Measurements from ENCODE around the gene KCNH4.
A peak's percentile ranks its signal among the peaks of the same experiment; 100 is the strongest.

The KCNH4 gene

DNA sequence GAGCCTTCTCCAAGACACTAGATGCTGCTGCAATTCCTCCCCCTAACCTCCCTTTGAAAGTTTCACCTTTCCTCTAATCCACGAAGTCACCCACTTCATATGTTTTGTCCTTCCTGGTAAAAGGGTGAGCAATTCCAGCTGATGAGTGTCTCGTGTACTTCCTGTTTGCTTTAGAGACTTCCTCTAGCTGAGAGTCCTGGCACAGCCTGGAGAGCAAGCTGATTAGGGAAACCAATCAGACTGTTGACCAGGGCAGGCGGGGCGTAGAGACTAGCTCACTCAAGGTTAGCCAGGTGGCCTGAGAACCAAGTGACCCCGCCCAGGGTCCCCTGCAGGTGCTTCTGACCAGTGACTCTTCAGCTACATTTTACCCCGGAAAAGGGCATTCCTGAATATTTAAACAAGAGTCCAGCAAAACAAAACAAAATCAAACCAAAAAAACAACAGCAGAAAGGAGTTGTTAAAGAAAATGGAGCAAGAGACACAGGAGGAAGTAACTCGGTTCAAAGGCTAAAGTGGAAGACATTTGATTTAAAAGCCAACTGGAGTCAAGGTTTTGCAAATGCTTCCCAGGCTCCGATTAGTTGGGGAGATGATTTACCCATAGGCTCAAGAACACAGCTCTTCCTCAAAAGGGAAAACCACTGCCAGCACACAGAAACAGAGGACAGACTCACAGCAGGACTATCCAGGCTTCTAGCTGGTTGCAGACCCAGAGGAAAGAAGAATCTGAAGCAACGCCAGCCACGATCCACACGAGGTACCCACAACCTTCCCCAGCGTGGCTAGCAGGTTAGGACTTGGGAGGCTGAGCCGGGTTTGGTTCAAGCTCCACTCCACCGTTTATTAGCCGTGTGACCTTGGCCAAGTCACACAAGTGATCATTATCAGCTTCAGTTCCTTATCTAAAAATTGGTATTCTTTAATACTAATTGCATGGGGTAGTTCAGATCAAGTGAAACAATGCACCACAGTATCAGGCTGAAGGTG lies 45.0 kb downstream of the KCNH4 start:
- DNase-seq (ENCODE audit: low spot score): no peak

DNA sequence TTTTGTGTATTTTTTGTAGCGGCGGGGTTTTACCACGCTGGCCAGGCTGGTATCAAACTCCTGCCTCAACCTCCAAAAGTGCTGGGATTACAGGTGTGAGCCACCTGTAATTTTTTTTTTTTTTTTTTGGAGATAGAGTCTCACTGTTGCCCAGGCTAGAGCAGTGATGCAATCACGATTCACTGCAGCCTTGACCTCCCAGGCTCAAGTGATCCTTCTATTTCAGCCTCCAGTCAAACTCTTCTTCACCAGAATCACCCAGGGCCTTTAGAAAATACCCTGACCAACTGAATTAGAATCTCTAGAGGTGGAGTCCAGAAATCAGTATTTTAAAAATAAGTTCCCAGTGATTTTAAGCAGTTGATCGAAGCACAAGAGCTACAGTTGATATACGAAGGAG lies 45.8 kb downstream of the KCNH4 start:
- DNase-seq (ENCODE audit: low spot score): no peak

DNA sequence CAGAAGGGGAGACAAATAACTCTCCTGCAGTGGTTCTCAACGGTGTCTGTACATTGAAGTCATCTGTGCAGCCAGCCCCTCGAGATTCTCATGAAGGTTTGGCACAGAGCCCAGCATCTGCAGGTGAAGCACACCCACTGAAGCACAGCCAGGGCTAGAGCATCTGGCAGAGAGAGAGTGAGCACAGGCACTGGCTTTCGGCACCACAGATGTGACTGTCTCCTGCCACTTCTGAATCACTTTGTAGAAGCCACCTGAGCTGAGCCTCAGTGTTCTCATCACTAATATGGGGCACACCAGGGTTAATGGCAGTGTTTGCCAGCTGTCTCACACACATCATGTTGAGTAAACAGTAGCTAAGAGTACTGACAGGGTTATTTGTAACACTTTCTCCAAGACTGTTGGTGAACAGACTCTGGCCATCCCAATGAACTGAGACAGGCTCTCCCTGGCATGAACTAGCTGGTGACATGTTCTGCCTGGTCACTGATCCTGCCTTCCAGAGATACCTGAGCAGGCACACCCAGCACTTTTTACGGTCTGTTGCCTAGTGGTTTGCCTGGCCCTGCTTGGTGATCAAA lies 47.4 kb downstream of the KCNH4 start:
- DNase-seq (ENCODE audit: low spot score): no peak

DNA sequence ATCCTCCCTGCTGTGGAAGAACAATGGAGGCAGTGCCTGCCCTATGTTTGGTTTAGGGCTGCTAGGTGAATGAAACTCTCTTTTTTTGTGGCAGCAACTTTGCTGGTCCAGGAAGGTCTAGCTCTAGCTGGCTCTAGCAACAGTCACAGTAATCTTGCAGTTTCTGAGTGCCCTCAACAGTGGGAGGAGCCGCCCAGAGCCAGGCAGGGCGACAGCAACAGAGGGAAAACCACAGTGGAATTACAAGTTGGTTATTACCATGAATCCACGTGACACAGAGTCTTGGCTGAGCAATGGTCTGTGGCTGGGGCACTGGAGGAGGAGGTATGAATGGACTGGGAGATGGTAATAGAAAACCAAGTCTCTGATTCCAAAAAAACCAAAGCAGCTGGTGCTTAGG lies 48.0 kb downstream of the KCNH4 start:
- DNase-seq (ENCODE audit: low spot score): peak; percentile 50

DNA sequence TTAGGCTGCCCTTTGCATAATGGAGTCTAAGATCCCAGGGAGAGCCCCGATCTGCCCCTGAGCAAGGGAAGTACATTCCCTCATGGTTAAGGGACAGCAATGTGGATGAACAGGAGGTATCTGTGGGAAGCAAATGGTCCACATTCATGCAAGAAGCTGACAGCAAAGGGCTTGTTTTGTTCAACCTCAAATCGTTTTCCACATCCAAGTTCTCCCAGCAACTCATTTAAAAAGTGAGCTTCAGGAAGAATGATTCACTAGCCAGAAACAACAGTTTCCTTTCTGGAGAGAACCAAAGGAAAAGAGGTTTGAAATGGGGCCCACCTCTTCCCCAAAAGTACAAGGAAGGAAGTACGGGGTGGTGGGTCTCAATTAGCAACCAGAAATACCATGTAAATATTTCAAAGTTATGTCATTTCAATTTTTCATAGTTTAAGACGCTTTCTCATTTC lies 48.9 kb downstream of the KCNH4 start:
- no peak for DNase-seq (ENCODE audit: low spot score)

DNA sequence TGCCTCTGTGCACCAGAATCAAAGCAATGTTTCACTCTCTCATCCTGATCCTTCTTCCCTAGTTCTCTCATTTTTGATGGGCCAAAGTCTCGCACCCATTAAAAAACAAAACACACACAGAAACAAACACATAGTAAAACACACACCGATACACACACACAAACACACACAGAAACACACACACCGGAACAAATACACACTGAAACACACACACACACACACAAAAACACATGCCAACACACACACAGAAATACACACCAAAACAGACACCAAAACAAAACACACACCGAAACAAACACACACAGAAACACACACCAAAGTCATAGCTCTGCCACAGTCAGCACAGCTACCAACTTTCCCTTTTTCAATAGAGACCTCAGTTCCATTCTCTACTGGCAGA lies 49.7 kb downstream of the KCNH4 start:
- DNase-seq (ENCODE audit: low spot score): no peak

DNA sequence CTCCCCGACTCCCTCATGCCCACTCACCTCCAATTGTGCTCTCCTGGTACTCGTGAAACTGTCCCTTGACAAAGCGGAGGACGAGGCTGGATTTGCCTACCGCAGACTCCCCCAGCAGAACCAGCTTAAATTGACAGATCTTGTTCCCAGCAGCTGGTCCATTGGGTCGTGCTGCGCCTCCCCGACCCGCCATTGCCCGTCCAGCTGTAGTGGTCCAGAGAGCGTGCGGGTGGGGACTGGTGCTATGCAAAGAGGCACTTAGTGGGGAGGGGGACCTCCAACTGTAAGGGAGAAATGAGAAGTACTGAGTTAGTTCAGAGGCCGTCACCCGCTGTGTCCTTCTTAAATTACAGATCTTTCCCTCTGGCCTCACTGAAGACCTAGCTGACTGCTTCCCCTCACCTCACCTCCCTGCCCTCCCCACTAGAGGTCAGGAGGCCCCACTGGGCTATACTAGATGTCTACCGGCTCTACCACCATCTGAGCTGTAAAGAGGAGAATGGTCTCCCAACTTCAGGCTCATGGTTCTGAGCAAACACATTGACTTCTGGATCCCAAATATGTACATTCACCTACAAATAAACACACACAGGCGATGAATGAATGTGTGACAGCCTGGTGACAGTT lies 50.5 kb downstream of the KCNH4 start:
- DNase-seq (ENCODE audit: low spot score): no peak

DNA sequence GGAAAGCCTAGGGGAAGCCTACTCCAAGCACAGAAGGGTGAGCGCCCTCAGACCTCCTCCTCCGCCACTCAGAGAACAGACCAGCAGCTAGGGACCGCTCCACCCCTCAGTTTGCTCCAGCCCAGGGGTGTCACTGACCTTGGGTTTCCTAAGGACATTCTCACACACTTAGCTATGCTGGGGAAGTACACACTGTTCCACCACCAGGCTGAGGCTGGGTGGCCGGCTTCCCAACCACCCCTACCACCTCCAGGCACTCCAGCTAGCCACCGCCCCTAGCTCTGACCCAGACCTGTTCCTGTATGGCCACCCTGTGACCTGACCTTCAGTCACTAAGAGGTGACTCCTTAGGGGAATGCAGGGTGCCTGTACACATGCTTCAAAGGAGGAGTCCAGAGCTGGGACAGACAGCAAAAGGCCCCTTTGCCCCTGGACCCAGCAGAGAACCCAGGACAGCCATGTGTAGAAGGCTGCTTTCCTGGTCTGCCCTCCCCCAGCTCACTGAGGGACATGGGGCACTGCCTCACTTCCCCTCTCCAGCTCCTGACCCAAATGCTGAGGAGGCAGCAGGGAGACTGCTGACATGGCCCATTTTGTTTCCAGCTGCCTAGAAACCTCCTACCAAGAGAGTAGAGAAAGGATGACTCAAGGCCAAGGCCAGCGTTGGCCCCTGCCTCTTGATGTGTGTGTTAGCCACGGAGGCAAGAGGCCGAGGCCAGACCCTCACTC lies 51.7 kb downstream of the KCNH4 start:
- DNase-seq (ENCODE audit: low spot score): no peak

DNA sequence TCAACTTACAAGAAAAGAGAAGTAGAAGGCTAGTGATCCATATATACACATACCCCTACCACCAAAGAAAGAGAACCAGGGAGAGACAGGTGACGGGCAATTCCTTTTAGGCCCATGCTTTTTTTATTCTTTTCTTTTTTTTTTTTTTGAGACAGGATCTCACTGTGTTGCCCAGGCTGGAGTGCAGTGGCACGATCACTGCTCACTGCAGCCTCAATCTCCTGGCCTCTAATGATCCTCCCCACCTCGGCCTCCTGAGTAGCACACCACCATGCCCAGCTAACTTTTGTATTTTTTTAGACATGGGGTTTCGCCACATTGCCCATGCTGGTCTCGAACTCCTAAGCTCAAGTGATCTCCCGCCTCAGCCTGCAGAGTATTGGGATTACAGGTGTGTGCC lies 53.5 kb downstream of the KCNH4 start:
- DNase-seq (ENCODE audit: low spot score): no peak

DNA sequence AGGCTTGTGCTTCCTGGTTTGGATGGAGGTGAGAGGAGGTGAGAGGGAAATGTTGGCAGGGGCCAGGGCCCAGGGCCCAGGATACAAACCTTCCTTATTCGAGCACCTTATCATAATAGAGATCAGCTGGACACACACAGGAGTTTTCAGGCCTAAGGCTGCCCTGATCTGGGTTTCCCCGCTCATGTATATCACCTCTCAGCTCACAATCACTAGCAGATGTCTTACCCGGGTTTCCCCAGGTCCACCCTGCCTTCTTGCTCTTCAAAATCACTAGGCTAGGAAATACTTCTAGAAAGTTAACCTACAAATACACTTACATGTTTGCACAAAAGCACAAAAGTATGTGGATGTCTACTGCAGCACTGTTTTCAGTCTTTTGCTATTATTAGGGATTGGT lies 54.1 kb downstream of the KCNH4 start:
- DNase-seq (ENCODE audit: low spot score): no peak

DNA sequence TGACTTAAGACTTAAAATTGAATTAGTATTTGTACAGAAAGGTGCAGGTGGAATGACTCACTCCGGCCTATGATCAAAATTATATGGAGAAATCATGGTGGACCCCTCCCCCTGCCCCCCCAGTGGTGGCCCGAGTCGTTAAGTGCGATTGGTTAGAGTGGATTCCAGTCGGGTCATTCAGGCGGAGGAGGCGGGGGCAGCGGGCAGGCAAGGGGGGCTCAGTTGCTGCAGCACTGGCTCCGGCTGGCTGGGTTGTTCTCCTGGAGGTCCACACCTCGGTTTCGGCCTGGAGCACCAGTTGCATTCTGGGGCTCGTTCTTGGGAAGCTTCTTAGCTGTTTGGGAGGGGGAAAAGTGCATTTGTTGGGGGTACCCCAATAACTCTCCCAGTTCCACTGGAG lies 55.4 kb downstream of the KCNH4 start:
- no peak for DNase-seq (ENCODE audit: low spot score)

DNA sequence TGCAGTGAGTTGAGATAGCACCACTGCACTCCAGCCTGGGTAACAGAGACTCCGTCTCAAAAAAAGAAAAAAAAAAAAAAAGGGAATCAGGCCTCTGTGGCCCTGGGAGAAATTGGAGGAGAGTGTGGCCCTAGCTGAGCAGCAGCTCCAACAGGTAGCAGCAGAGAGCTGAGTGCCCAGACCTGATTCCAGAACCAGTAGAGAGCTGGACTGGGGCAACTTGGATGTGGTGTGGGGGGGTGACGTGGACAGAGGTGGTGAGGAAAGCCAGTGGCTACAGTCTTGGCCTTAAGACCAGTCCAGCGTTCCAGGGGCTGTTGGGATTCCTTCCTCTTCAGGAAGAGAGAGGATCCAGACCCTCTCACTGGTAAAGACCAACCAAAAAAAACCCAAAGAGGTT lies 56.7 kb downstream of the KCNH4 start:
- DNase-seq (ENCODE audit: low spot score): no peak

DNA sequence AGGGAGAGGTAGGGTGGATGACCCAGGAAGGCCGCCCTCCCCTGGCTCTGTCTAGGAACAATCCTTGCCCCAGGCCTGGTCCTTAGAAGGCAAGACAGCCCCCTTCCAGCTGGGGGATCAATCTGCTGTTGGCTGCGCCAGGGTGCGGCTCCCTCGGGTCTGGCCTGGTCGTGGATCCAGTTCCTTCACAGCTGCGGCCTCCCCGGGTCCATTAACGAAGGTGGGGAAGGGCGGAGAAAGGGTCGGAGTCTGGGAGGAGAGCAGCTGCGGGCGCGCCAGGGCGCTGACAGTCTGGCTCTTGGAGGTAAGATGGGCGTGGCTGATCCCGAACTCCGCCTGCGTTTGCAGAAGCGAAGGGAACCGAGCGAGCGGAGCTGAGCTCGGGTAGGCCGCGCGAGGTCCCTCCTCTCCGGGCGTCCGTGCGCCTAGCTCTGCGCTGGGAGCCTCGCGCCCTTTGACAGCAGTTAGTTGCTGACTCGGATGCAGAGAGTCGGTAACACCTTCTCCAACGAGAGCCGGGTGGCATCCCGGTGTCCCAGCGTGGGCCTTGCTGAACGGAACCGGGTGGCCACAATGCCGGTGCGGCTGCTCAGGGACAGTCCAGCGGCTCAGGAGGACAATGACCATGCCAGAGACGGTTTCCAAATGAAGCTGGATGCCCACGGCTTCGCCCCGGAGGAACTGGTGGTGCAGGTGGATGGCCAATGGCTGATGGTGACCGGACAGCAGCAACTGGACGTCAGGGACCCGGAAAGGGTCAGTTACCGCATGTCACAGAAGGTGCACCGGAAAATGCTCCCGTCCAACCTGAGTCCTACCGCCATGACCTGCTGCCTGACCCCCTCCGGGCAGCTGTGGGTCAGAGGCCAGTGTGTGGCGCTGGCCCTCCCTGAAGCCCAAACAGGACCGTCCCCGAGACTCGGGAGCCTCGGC lies 58.3 kb downstream of the KCNH4 start, which contains the start of gene HSPB9:
Gene HSPB9, plus strand, starts transcription at position 434 of the 933 bp plus-strand sequence. Its CDS starts 47 bp downstream, at position 481.
- DNase-seq (ENCODE audit: low spot score): no peak

DNA sequence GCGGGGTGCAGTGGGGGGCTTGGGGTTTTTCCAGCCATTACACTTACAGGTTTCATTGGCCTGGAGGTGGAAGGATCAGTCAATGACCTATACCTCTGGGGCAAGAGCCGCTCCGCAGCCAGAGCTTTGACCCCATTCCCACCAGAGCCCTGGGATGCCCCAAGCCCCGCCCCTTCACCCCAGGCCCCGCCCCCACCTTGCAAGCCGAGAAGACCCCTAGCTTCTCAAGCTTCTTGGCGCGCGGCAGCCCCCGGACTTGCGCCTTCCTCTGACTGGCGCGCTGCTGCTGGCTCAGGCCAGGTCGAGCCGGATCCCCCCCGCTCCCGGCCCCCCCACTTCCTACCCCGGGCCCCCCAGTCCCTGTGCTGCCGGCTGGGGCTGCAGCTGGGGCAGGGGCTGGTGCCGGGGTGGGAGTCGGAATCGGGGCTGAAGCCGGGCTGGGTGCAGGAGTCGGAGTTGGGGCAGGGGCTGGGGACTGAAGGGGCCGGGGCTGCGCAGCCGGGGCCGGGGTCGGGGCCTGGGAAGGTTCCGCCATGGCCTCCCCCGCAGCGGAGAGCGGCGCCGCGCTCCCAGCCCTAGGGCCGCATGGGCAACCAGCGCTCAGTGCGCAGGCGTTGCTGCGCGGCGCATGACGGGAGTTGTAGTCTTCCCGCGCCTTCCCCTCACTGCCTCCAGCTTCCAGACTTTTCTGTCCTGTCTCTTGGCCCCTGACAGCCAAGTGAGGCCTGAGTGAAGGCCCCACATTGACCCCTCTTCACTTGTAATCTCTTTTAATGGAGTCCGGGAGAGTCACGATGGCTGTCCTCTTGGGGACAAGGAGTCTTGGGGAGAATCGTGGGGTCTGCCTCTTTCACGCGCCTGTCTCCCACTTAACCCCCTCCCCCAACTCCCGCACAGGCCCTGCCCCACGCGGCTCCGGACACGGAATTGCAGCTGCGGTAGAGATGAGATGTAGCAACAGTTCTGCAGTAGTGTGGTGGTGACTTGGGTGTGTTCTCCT lies 59.9 kb downstream of the KCNH4 start, which contains the start of gene KAT2A:
Gene KAT2A, minus strand, starts transcription at position 598 of the 1,000 bp plus-strand sequence. Its CDS starts 63 bp downstream, at position 535.
- peak; percentile 81 for DNase-seq (ENCODE audit: low spot score)

DNA sequence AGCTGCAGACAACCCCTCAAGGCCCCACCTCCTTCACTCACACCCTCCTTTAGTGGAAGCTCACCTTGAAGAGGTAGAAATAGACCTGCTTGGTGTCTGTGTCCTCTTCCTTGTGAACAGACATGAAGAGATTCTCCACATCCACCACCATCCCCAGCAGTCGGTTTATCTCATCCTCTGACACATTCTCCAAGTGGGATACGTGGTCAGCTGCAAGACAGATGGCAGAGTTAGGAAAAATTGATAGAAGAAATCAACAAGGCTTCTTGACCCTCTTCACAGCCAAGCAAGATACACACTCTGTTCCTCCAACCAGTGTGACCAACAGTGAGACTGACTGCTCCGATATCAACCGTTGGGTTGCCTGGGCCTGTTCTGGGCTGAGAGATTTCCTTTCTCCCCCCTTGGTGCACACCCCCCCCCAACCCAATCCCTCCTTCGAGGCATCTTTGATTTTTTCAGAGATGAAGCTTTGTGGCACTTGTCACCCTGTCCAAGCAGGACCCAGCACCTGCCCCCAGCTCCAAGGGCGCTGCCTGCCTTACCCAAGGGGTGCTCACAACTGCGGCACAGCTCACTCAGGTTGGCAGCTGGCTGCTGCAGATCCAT lies 60.7 kb downstream of the KCNH4 start:
- no peak for DNase-seq (ENCODE audit: low spot score)

DNA sequence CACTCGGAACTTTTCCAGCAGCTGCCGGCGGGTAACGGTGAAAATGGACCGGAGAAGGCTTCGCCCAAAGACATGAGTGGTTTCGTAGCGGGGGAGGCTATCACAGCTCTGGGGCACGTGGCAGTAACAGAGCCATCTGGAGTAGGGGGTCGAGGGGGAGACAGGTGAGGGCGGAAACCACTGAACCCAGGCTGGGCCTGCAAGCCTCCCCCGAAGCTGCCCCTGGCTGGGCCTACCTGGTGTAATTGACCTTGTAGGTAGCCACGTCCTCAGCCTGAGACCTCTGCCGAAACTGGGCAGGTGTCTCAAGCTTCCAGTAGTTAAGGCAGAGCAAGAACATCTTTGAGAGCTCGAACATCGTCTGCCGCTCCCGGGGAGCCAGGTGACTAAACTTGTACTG lies 61.6 kb downstream of the KCNH4 start:
- DNase-seq (ENCODE audit: low spot score): no peak

DNA sequence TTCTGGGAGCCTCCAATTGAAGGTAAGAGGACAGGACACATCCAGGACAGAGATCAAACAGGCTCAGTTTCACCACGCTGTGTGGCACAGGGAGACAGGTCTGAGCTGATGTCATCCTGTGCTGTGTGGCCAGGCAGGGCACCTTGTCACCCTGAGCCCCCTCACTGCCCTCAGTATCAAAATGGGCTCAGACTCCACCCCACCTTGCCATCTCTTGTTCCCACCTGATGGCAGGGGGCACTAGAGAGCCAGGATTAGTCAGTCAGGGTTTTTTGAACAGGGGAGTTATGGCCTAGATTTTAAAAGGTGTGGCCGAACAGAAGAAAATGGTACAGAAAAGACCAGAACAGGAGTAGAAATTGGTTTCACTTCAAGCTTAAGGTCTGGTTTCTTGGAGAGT lies 62.4 kb downstream of the KCNH4 start:
- peak; percentile 51 for DNase-seq (ENCODE audit: low spot score)

DNA sequence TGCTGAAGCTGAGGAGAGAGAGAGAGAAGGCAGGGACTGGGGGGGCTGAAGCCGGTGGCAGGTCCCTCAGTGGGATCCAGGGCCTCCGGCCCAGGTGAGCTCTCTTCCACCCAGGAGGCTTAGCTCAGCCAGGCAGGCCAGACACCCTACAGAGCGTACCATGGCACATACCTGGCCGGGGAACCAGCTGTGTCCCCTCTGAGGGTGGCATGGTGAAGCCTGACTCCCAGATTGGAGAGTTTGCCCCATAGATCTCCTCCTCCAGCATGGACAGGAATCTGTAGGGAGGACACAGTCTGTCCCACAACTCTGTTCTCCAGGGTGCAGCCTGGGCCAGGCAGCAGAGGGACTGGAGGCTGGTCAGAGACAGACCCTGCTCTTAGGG lies 62.8 kb downstream of the KCNH4 start:
- DNase-seq (ENCODE audit: low spot score): no peak
